ENCODE measurements around the gene CRYBB3.
"Not testable (repeated sequence)": the region's sequence is repeated elsewhere in the genome, so short reads cannot be mapped to it uniquely, and the experiment has no call there.

The CRYBB3 gene

GRCh38 chr22:25176175-25176574 is 23.5 kb upstream of the CRYBB3 start:
- DNase-seq (ENCODE audit: low read depth): no peak

DNA sequence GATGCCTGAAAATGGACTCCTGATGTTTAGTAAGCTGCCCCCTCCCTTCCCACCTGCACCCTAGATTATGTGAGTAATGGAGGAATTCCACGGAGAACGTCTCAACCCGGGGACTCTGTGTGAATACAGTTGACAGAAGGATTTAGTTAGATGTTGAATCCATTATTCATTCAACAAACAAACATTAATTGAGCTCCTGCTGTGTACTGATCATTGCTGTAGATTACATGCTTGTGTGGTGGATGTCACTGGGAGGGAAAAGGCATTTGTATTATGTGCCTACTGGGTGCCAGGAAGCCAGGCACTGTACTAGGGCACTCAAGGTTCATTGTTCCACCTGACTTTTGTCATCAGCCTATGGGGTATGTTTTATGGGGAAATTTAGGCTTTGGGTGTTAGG is 22.9 kb upstream of the CRYBB3 start:
- no peak for DNase-seq (ENCODE audit: low read depth)

DNA sequence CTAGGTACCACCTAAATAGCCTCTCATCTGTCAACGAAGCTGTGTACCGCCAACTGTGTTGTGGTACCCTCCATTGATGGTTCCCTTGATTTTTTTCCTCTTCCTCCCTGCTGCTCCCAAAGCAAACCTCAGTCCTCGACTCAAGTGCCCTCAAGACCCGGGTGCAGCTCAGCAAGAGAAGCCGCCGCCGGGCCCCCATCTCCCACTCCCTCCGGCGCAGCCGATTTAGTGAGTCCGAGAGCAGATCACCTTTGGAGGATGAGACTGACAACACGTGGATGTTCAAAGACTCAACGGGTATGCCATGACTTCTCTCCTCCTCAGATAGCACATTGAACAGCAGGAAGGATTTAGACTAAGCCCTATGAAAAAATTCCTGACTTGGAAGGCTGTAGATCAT is 22.4 kb upstream of the CRYBB3 start:
- DNase-seq (ENCODE audit: low read depth): no peak

DNA sequence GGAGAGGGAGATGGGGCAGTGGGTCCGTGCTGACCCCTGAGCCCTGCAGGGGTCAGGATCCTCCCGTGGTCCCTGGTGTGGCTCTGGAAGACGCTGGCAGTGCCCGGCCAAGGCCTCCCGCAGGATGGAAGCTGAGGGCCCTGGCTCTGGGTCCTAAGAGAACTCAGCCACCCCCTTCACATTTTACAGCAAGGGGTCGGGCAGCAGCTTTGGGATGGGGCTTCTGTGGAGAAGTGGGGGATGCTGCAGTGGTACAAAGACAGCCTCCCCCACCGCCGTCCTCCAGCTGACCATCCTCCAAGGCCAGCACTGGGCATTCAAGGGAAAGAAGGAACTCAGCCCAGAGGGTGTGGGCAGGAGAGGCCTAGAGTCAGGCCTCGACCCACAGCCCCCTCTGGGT is 21.8 kb upstream of the CRYBB3 start:
- DNase-seq (ENCODE audit: low read depth): no peak

GRCh38 chr22:25178348-25178747 is 21.3 kb upstream of the CRYBB3 start:
- DNase-seq (ENCODE audit: low read depth): not testable (repeated sequence)

- not testable (repeated sequence) for DNase-seq (ENCODE audit: low read depth)
These were observed 20.6 kb upstream of the CRYBB3 start for GRCh38 chr22:25178869-25179631.

GRCh38 chr22:25182131-25183110 is 17.2 kb upstream of the CRYBB3 start:
- no peak for DNase-seq (ENCODE audit: low read depth)

- no peak for DNase-seq (ENCODE audit: low read depth)
These were observed 15.6 kb upstream of the CRYBB3 start for GRCh38 chr22:25183949-25184619.

DNA sequence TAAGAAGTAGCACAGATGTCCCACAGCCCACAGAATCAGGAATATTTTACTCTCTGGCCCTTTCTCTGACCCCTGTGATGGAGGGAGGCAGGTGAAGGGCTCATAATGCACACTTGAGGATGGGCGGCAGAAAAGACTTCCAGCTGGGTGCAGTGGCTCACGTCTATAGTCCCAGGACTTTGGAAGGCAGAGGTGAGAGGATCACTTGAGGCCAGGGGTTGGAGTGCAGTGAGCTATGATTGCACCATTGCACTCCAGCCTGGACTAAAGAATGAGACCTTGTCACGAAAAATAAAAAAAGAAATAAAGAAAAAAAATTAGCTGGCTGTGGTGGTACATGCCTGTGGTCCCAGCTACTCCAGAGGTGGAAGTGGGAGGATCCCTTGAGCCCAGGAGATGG is 13.5 kb upstream of the CRYBB3 start:
- DNase-seq (ENCODE audit: low read depth): no peak

DNA sequence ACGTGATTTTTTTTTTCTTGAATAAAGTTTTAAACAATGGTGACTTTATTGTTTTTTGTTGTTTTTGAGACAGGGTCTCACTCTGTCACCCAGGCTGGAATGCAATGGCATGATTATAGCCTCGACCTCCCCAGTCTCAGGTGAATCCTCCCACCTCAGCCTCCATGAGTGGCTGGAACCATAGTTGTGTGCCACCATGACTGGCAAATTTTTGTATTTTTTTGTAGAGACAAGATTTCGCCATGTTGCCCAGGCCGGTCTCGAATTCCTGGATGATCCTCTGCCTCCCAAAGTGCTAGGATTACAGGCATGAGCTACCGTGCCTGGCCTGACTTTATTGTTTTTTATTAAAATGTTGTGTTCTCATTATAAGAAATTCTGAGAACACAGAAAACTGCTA is 12.2 kb upstream of the CRYBB3 start:
- DNase-seq (ENCODE audit: low read depth): no peak

- DNase-seq (ENCODE audit: low read depth): no peak
These were observed 7.3 kb upstream of the CRYBB3 start for GRCh38 chr22:25192406-25192805.

DNA sequence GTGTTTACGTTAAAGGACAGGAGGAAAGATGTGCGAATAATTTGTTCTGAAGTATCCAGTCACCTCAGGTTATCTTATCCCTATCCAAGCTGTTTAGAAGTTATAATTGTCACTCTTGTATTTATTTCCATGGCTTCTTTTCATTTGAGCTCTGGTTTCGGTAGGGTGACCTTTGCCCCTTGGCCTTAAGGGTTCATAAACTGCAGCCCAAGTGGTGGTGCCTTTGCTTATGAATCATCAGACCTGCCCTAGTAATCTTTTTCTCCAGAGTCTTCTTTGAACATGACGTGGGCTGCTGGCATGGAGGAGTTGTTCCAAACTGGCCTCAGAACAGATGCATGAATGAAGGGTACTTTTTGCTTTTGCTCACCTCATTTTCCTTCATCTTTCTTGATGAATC is 6.5 kb upstream of the CRYBB3 start:
- DNase-seq (ENCODE audit: low read depth): no peak

- DNase-seq (ENCODE audit: low read depth): no peak
These were observed 6.1 kb upstream of the CRYBB3 start for GRCh38 chr22:25193548-25193947.

GRCh38 chr22:25196326-25196725 is 3.3 kb upstream of the CRYBB3 start:
- DNase-seq (ENCODE audit: low read depth): no peak

GRCh38 chr22:25197340-25197739 is 2.3 kb upstream of the CRYBB3 start:
- no peak for DNase-seq (ENCODE audit: low read depth)

DNA sequence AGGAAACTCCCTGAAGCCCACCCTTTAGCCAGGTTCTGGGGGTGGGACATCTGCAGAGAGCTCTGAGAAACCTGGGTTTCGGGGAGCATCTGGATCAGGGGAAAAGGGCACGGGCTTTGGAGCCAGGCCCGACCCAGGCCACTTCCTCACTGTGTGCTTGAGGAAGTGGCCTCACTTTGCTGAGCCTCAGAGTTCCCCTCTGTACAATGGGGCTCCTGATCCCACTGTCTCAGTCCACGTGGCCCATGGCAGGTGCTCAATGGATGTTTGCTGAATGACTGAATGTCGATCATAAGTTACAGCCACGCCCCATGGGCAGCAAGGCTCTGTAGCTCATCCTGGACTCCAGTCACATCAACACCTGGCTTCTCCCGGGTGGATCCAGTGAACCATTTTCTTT is 1.3 kb downstream of the CRYBB3 start:
- DNase-seq (ENCODE audit: low read depth): no peak

GRCh38 chr22:25201557-25202273 is 2.1 kb downstream of the CRYBB3 start:
- no peak for DNase-seq (ENCODE audit: low read depth)

GRCh38 chr22:25202290-25202921 is 2.7 kb downstream of the CRYBB3 start:
- DNase-seq (ENCODE audit: low read depth): peak; percentile 44

DNA sequence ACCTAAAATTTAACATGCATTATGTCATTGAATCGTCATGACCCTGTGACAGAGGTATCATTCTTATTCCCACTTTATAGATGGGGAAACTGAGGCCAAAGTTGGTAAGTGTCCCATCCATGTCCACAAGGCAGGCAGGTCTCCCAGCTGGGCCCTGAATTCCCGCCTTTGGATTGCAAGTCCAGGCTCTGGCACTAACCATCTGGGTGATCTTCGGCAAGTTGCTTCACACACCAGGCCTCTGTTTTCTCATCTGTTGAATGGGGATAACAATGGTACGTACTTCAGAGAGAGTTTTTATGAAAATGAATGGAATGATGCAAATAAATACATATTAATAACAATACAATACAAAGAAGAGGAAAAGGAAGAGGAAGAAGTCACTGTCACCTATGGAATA is 3.4 kb downstream of the CRYBB3 start:
- no peak for DNase-seq (ENCODE audit: low read depth)

DNA sequence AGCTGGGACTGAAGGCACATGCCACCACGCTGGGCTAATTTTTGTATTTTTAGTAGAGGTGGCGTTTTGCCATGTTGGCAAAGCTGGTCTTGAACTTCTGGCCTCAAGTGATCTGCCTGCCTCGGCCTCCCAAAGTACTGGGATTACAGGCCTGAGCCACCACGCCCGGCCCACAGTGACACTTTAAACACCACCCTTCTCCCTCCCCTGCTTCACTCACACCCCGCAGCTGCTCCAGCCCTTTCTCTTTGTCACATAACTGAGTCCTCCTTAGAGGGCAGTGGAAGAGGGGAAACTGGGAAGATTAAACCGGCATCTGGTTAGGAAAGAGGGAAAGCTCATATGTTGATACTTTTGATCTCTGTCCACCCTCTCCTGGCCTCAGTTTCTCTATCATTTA is 4.9 kb downstream of the CRYBB3 start:
- not testable (repeated sequence) for DNase-seq (ENCODE audit: low read depth)

GRCh38 chr22:25205847-25206246 is 6.2 kb downstream of the CRYBB3 start:
- DNase-seq (ENCODE audit: low read depth): no peak
